GM18526 (cell line): Measurements from ENCODE around the gene RBBP4.

Experiments
- POLR2A ChIP-seq: IDR thresholded peaks from 3 replicates; pipeline ENCODE4 v1.6.1; 2011; ENCODE audit not compliant: insufficient read length; ENCODE audit errors: extremely low read depth

The RBBP4 gene

DNA sequence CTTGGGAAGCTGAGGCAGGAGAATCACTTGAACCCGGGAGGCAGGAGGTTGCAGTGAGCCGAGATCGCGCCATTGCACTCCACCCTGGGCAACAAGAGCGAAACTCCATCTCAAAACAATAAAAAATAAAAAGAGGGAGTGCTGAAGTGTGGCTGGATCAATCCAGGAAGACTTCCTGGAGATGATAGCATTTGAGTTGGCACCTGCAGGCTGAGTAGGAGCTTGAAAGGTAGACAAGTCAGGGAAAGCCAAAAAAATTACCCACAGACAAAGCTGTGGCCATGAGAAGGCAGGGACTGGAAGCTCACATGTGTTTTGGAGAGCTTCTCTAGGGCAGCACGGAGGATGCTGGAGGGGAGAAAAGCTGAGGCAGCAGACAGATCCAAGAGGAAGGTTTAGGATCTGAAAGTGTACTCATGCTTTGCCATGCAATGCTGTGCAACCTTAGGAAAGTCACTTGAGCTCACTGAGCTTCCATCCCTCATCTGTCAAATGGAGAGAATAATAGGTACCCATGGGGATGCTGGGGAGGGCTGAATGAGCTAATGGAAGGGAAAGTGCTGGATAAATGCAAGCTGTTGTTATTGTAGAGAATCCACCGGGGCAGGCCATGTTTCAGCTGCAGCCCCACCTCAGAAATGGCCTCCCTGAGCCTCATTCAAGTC, 77.5 kb downstream of the RBBP4 start:
- TF ChIP-seq POLR2A, result no peak

DNA sequence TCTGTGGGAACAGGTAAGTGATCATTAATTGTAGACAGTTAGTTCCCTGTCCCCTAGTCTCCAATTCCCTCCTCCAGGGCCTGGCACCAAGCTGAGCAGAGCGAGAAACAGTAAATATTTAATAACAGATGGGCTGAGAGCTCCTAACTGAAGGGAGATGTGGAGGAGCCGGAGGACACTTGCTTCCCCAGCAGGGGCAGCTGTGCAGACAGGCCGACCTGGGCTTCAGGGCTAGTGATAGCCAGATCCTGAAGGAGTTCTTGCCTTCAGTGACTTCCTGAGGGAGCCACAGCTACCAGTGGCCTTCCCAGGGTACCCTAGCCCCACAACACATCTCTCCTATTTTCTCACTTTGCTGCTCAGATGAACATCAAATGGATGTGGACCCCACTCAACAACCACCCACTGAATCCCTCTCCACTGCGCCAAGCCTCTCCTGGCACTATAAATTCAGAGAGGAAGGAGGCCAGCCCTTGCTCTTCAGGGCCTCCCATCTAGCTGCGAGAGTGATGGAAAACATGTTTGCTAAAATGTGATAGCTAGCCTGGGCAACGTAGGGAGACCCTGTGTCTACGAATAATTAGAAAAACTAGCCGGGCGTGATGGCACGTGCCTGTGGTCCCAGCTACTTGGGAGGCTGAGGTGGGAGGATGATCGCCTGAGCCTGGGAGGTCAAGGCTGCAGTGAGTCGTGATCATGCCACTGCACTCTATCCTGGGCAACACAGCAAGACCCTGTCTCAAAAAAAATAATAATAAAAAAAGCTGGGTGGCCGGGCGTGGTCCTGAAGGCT, 78.4 kb downstream of the RBBP4 start:
- TF ChIP-seq POLR2A, result no peak

GRCh38 chr1:32733582-32734321, 82.7 kb downstream of the RBBP4 start:
- TF ChIP-seq POLR2A, result no peak
